ENCODE results near the gene SLC25A6. TPM values are rescaled to one million over a fixed set of nuclear protein-coding genes. Genes with fewer than 3 reads are reported as not detected.
"Not testable (repeated sequence)": the region's sequence is repeated elsewhere in the genome, so short reads cannot be mapped to it uniquely, and the experiment has no call there.

SLC25A6 gene
- 100 to 1,000 TPM; 204 to 218 TPM for total RNA-seq
- long read RNA-seq, donor 1, transcript SLC25A6-201 (4 exons, 2,062 nt) = major isoform, 201 of 242 reads
- long read RNA-seq, donor 1, partial matches to known transcripts = 39 of 242 reads
- long read RNA-seq, donor 1, other reads (novel, unspliced or antisense) = 2 of 242 reads
- long read RNA-seq, donor 2, transcript SLC25A6-201 (4 exons, 2,062 nt) = major isoform, 2,074 of 2,283 reads
- long read RNA-seq, donor 2, partial matches to known transcripts = 155 of 2,283 reads
- long read RNA-seq, donor 2, other reads (novel, unspliced or antisense) = 54 of 2,283 reads

- DNase-seq (ENCODE audit: low spot score) = peak; percentile 100
- intact Hi-C loops (cut with DNase I) = loop anchor here in 1 of 2 donors (5.0 kb wide), 1 partner anchor 60 kb away; the partner anchor contains the start of gene ASMTL
Measured at GRCh38 chrX:1391707-1392375, at the start of gene SLC25A6. TSS of gene SLC25A6 (minus strand) at chrX:1392113. CDS start at chrX:1392009, 104 bp downstream.

GRCh38 chrX:1440506-1440905, 48.6 kb upstream of the SLC25A6 start:
- intact Hi-C loops (cut with DNase I) = no loop called here
- peak; percentile 45 for DNase-seq (ENCODE audit: low spot score)

- DNase-seq (ENCODE audit: low spot score) = peak; percentile 55
Measured at GRCh38 chrX:1435241-1435895, 43.5 kb upstream of the SLC25A6 start.

GRCh38 chrX:1434871-1435240, 42.9 kb upstream of the SLC25A6 start:
- intact Hi-C loops (cut with DNase I) = no loop called here
- DNase-seq (ENCODE audit: low spot score) = peak; percentile 67

More at GRCh38 chrX:1435241-1435895, 43.5 kb upstream of the SLC25A6 start:
- intact Hi-C loops (cut with DNase I) = no loop called here

- intact Hi-C loops (cut with DNase I) = no loop called here
Measured at GRCh38 chrX:1433646-1434357, 41.9 kb upstream of the SLC25A6 start.

GRCh38 chrX:1430451-1430850, 38.5 kb upstream of the SLC25A6 start:
- intact Hi-C loops (cut with DNase I) = no loop called here
- peak; percentile 24 for DNase-seq (ENCODE audit: low spot score)

More at GRCh38 chrX:1433646-1434357, 41.9 kb upstream of the SLC25A6 start:
- peak; percentile 79 for DNase-seq (ENCODE audit: low spot score)

GRCh38 chrX:1427756-1428155, 35.8 kb upstream of the SLC25A6 start:
- intact Hi-C loops (cut with DNase I) = no loop called here
- peak; percentile 80 for DNase-seq (ENCODE audit: low spot score)

- intact Hi-C loops (cut with DNase I) = not testable (repeated sequence)
- peak; percentile 51 for DNase-seq (ENCODE audit: low spot score)
Measured at GRCh38 chrX:1426321-1426720, 34.4 kb upstream of the SLC25A6 start.

GRCh38 chrX:1425381-1425780, 33.5 kb upstream of the SLC25A6 start:
- intact Hi-C loops (cut with DNase I) = no loop called here
- DNase-seq (ENCODE audit: low spot score) = peak; percentile 41

- intact Hi-C loops (cut with DNase I) = no loop called here
- DNase-seq (ENCODE audit: low spot score) = no peak
Measured at GRCh38 chrX:1424147-1424851, 32.4 kb upstream of the SLC25A6 start.

DNA sequence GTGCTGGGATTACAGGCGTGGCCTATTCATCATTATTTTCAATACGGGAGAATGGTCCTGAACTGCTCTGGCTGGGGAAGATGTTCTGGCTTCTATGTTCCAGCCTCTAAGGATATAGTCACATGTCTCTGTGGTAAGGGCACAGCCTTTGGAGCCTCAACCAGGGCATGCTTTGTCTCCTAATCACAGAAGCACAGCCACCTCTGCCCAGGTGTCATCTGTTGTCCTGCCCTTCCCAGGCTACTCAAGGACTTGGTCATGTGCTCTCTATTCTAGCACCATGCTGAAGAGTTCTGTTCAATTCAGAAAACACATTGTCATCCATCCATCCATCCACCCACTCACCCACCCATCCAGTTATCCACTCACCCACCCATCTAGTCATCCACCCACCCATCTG, 31.3 kb upstream of the SLC25A6 start:
- intact Hi-C loops (cut with DNase I) = no loop called here

DNA sequence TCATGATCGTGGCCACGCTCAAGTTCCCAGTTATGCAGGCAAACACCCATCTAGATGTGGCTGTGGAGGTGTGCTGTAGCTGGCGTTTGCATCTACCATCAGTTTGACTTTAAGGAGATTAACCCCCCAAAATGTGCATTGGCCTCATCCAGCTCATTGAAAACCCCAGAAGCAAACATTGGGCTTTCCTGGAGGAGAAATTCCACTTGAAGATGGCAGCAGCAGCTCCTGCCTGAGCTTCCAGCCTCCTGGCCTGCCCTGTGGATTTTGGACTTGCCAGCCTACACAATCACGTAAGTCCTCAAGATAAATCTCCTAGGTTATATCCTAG, 30.2 kb upstream of the SLC25A6 start:
- DNase-seq (ENCODE audit: low spot score) = peak; percentile 5

More for the DNA sequence above, 31.3 kb upstream of the SLC25A6 start:
- peak; percentile 59 for DNase-seq (ENCODE audit: low spot score)

GRCh38 chrX:1421433-1422134, 29.7 kb upstream of the SLC25A6 start:
- intact Hi-C loops (cut with DNase I) = no loop called here
- DNase-seq (ENCODE audit: low spot score) = peak; percentile 38

More for the DNA sequence above, 30.2 kb upstream of the SLC25A6 start:
- intact Hi-C loops (cut with DNase I) = no loop called here

DNA sequence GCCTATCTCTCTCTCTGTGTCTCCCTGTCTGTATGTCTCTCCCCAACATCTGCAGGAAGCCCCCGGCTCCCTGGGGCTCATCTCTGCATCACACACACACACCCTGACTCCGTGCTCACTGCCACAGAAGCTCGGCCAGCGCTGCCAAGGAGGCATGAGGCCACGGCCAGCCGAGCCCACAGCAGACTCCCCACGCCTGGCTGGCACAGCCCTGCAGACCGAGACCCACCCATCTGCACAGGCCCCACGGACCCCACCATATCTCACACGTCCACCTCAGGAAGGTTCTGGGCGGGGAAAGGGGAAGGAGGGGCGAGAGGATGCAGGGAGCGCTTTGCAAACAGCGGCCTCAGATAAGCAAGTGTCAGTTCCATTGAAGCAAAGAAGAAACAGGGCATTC, 28.5 kb upstream of the SLC25A6 start:
- intact Hi-C loops (cut with DNase I) = no loop called here
- DNase-seq (ENCODE audit: low spot score) = peak; percentile 49

- peak; percentile 78 for DNase-seq (ENCODE audit: low spot score)
- intact Hi-C loops (cut with DNase I) = no loop called here
Measured at GRCh38 chrX:1419545-1420355, 27.8 kb upstream of the SLC25A6 start.

DNA sequence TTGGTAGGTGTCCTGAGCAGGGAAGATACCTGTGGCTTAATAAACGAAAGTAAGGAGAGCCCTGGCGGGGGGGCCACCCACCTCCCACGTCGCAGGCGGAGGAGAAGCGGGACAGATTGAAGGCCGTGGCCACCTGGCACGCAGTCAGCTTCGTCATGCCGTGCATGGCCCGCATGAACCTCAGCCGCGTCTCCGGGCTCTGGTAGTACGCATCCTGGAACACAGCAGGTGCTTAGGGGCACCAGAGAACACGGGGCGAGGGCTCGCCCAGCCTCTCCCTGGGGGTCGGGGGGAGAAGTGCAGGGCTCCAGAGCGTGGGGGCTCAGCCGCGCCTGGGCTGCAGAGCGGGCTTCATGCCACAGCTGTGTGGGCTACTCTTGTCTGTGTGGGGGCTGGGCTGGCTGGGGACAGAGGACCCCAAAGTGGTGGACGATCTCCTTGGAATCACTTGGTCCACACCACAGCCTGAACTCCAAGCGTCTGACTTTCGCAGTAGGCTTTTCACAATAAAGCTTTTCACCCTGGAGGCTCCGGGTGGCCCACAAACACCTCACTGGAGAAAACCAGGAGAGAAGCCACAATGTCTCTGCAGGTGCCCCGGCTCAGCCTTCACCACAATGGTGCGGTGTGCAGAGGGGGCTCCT, 27.1 kb upstream of the SLC25A6 start:
- DNase-seq (ENCODE audit: low spot score) = peak; percentile 74
- intact Hi-C loops (cut with DNase I) = no loop called here

Data from posterior vena cava (tissue), 2 donors.